ENCODE data around the gene MRPL55. TPM values are rescaled to one million over a fixed set of nuclear protein-coding genes. Genes with fewer than 3 reads are reported as not detected.

MRPL55 gene
- total and polyA plus RNA-seq, 2 experiments from 2014 or later: 92.4 to 172 TPM

DNA sequence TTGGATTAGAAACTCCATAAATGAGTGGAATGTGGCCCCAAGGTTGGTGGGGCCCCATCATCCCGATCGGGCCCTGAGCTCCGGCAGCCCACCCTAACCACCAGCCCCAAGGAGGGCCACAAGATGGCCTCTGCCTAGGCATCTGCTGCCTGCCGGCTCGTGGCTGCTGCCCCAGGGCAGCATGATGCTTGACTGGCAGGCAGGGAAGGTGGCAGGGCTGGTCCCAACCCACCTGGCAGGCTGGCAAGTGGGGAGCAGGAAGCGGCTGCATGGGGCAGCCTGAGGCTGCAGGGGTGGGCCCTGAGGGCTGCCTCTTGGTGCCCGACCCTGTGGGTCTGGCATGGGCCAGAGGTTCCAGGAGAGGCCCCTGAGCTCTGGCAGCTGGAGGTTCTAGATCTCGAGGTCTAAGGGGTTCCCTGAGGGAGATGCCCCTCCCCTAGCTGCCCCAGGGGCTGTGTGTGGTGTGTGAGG, 39.9 kb upstream of the MRPL55 start:
- no peak overlapping the region for H3K27ac ChIP-seq (ENCODE audit: low read depth)
- ATAC-seq: no peak; the same call in 2 of the 3 replicates
- peaks cover 11% of the 10 kb centered on the region for H3K27me3 Mint-ChIP-seq (ENCODE audit: insufficient read depth, low read depth, poor library complexity)

More for the DNA sequence above, 39.9 kb upstream of the MRPL55 start:
- Histone ChIP-seq H3K36me3 (ENCODE audit: insufficient read depth) (no peaks in the 10 kb centered on the region), H3K79me2 (replicated peaks; ENCODE audit: insufficient read depth) (0 out of 2 replicates have a peak, but pooled peaks cover 2% of the 10 kb centered on the region), H3K27me3 (ENCODE audit: insufficient read depth) (no peaks in the 10 kb centered on the region), H3K4me3 (no peak overlapping the region), H4K20me1 (replicated peaks; ENCODE audit: insufficient read depth) (no peaks in the 10 kb centered on the region), H3K9me2 (ENCODE audit: insufficient read depth) (no peaks in the 10 kb centered on the region), H2AFZ (no peak overlapping the region), H3K4me1 (ENCODE audit: insufficient read depth) (no peaks in the 10 kb centered on the region), H3F3A (replicated peaks; ENCODE audit: low read depth) (no peaks in the 10 kb centered on the region), H3K4me2 (no peak overlapping the region; the same call in 1 of the 2 replicates)
- H3K4me1 Mint-ChIP-seq: peaks cover 3% of the 10 kb centered on the region; the same call in 2 of the 3 replicates
- no peak overlapping the region for H3K4me3 Mint-ChIP-seq
- TF ChIP-seq ZNF331 (CRISPR knock-in tag; IDR thresholded peaks at IDR 0.05; ENCODE audit: low read depth): no peak
- TF ChIP-seq, protein P1, sequence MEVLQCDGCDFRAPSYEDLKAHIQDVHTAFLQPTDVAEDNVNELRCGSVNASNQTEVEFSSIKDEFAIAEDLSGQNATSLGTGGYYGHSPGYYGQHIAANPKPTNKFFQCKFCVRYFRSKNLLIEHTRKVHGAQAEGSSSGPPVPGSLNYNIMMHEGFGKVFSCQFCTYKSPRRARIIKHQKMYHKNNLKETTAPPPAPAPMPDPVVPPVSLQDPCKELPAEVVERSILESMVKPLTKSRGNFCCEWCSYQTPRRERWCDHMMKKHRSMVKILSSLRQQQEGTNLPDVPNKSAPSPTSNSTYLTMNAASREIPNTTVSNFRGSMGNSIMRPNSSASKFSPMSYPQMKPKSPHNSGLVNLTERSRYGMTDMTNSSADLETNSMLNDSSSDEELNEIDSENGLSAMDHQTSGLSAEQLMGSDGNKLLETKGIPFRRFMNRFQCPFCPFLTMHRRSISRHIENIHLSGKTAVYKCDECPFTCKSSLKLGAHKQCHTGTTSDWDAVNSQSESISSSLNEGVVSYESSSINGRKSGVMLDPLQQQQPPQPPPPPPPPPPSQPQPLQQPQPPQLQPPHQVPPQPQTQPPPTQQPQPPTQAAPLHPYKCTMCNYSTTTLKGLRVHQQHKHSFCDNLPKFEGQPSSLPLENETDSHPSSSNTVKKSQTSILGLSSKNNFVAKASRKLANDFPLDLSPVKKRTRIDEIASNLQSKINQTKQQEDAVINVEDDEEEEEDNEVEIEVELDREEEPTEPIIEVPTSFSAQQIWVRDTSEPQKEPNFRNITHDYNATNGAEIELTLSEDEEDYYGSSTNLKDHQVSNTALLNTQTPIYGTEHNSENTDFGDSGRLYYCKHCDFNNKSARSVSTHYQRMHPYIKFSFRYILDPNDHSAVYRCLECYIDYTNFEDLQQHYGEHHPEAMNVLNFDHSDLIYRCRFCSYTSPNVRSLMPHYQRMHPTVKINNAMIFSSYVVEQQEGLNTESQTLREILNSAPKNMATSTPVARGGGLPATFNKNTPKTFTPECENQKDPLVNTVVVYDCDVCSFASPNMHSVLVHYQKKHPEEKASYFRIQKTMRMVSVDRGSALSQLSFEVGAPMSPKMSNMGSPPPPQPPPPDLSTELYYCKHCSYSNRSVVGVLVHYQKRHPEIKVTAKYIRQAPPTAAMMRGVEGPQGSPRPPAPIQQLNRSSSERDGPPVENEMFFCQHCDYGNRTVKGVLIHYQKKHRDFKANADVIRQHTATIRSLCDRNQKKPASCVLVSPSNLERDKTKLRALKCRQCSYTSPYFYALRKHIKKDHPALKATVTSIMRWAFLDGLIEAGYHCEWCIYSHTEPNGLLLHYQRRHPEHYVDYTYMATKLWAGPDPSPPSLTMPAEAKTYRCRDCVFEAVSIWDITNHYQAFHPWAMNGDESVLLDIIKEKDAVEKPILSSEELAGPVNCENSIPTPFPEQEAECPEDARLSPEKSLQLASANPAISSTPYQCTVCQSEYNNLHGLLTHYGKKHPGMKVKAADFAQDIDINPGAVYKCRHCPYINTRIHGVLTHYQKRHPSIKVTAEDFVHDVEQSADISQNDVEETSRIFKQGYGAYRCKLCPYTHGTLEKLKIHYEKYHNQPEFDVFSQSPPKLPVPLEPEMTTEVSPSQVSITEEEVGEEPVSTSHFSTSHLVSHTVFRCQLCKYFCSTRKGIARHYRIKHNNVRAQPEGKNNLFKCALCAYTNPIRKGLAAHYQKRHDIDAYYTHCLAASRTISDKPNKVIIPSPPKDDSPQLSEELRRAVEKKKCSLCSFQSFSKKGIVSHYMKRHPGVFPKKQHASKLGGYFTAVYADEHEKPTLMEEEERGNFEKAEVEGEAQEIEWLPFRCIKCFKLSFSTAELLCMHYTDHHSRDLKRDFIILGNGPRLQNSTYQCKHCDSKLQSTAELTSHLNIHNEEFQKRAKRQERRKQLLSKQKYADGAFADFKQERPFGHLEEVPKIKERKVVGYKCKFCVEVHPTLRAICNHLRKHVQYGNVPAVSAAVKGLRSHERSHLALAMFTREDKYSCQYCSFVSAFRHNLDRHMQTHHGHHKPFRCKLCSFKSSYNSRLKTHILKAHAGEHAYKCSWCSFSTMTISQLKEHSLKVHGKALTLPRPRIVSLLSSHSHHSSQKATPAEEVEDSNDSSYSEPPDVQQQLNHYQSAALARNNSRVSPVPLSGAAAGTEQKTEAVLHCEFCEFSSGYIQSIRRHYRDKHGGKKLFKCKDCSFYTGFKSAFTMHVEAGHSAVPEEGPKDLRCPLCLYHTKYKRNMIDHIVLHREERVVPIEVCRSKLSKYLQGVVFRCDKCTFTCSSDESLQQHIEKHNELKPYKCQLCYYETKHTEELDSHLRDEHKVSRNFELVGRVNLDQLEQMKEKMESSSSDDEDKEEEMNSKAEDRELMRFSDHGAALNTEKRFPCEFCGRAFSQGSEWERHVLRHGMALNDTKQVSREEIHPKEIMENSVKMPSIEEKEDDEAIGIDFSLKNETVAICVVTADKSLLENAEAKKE (CRISPR knock-in tag; IDR thresholded peaks at IDR 0.05): no peak
- no peak for TF ChIP-seq POLR2AphosphoS5 (IDR thresholded peaks at IDR 0.05; ENCODE audit: low read depth)
- TF ChIP-seq, protein P2, sequence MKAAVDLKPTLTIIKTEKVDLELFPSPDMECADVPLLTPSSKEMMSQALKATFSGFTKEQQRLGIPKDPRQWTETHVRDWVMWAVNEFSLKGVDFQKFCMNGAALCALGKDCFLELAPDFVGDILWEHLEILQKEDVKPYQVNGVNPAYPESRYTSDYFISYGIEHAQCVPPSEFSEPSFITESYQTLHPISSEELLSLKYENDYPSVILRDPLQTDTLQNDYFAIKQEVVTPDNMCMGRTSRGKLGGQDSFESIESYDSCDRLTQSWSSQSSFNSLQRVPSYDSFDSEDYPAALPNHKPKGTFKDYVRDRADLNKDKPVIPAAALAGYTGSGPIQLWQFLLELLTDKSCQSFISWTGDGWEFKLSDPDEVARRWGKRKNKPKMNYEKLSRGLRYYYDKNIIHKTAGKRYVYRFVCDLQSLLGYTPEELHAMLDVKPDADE (IDR thresholded peaks at IDR 0.05): no peak
- no peak for TF ChIP-seq NANOG (IDR thresholded peaks at IDR 0.05; ENCODE audit: borderline replicate concordance)
- TF ChIP-seq STAT1 (IDR thresholded peaks at IDR 0.05; ENCODE audit: unreplicated experiment): no peak
- no peak for TF ChIP-seq EZH2 (IDR thresholded peaks at IDR 0.05; ENCODE audit: low read depth, unreplicated experiment)
- TF ChIP-seq EZH2phosphoT487 (IDR thresholded peaks at IDR 0.05; ENCODE audit: unreplicated experiment): no peak
- TF ChIP-seq CREB1 (CRISPR knock-in tag; IDR thresholded peaks at IDR 0.05; ENCODE audit: low read depth): no peak
- TF ChIP-seq, protein P3, sequence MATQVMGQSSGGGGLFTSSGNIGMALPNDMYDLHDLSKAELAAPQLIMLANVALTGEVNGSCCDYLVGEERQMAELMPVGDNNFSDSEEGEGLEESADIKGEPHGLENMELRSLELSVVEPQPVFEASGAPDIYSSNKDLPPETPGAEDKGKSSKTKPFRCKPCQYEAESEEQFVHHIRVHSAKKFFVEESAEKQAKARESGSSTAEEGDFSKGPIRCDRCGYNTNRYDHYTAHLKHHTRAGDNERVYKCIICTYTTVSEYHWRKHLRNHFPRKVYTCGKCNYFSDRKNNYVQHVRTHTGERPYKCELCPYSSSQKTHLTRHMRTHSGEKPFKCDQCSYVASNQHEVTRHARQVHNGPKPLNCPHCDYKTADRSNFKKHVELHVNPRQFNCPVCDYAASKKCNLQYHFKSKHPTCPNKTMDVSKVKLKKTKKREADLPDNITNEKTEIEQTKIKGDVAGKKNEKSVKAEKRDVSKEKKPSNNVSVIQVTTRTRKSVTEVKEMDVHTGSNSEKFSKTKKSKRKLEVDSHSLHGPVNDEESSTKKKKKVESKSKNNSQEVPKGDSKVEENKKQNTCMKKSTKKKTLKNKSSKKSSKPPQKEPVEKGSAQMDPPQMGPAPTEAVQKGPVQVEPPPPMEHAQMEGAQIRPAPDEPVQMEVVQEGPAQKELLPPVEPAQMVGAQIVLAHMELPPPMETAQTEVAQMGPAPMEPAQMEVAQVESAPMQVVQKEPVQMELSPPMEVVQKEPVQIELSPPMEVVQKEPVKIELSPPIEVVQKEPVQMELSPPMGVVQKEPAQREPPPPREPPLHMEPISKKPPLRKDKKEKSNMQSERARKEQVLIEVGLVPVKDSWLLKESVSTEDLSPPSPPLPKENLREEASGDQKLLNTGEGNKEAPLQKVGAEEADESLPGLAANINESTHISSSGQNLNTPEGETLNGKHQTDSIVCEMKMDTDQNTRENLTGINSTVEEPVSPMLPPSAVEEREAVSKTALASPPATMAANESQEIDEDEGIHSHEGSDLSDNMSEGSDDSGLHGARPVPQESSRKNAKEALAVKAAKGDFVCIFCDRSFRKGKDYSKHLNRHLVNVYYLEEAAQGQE (IDR thresholded peaks at IDR 0.05; ENCODE audit: unreplicated experiment): no peak
- TF ChIP-seq ZNF114 (CRISPR knock-in tag; IDR thresholded peaks at IDR 0.05): no peak
- TF ChIP-seq, protein P4, sequence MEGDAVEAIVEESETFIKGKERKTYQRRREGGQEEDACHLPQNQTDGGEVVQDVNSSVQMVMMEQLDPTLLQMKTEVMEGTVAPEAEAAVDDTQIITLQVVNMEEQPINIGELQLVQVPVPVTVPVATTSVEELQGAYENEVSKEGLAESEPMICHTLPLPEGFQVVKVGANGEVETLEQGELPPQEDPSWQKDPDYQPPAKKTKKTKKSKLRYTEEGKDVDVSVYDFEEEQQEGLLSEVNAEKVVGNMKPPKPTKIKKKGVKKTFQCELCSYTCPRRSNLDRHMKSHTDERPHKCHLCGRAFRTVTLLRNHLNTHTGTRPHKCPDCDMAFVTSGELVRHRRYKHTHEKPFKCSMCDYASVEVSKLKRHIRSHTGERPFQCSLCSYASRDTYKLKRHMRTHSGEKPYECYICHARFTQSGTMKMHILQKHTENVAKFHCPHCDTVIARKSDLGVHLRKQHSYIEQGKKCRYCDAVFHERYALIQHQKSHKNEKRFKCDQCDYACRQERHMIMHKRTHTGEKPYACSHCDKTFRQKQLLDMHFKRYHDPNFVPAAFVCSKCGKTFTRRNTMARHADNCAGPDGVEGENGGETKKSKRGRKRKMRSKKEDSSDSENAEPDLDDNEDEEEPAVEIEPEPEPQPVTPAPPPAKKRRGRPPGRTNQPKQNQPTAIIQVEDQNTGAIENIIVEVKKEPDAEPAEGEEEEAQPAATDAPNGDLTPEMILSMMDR (conservative IDR thresholded peaks at IDR 0.05; ENCODE audit: low read depth in 2 of 2): no peak
- no peak for TF ChIP-seq JUNB (IDR thresholded peaks at IDR 0.05; ENCODE audit: unreplicated experiment)
- no peaks in the 10 kb centered on the region; the same call in 2 of the 3 replicates for H3K36me3 Mint-ChIP-seq (ENCODE audit: low read depth)
- H3K9me3 Mint-ChIP-seq: no peaks in the 10 kb centered on the region
- no peak overlapping the region for H3K27ac Mint-ChIP-seq
- DNase-seq (ENCODE audit: low spot score): no peak

Data from GM23338 (cell line).